Measurements from ENCODE around the gene AUTS2.

The AUTS2 gene

GRCh38 chr7:70620333-70621055, 1022.2 kb downstream of the AUTS2 start:
- Histone ChIP-seq H3K4me1 (ENCODE audit: control insufficient read depth, insufficient read depth, low read length) (no peaks in the 10 kb centered on the region), H3K27ac (ENCODE audit: extremely low read depth, low read depth, low read length) (no peak overlapping the region), H3K9me3 (ENCODE audit: control insufficient read depth, insufficient read depth, low read depth, low read length) (no peaks in the 10 kb centered on the region), H3K4me3 (ENCODE audit: low read depth, low read length) (no peak overlapping the region), H3K36me3 (ENCODE audit: control insufficient read depth in 2 of 2, insufficient read depth in 1 of 2, low read length in 2 of 2) (no peaks in the 10 kb centered on the region)
- no peak for TF ChIP-seq GFI1B (tag by site-specific recombination; IDR thresholded peaks at IDR 0.05)
- TF ChIP-seq ZNF391 (tag by site-specific recombination; IDR thresholded peaks at IDR 0.05; ENCODE audit: borderline replicate concordance, low read depth): no peak
- TF ChIP-seq GLIS1 (tag by site-specific recombination; IDR thresholded peaks at IDR 0.05): no peak
- no peak for TF ChIP-seq REPIN1 (tag by site-specific recombination; IDR thresholded peaks at IDR 0.05; ENCODE audit: low read depth)
- no peak for TF ChIP-seq ZSCAN16 (tag by site-specific recombination; IDR thresholded peaks at IDR 0.05)
- no peak for TF ChIP-seq EGR2 (tag by site-specific recombination; IDR thresholded peaks at IDR 0.05; ENCODE audit: low read depth)
- no peak for TF ChIP-seq ZNF830 (tag by site-specific recombination; IDR thresholded peaks at IDR 0.05; ENCODE audit: low read depth)
- no peak for TF ChIP-seq ZNF580 (tag by site-specific recombination; IDR thresholded peaks at IDR 0.05)
- TF ChIP-seq ZFHX2 (tag by site-specific recombination; conservative IDR thresholded peaks at IDR 0.05): no peak
- TF ChIP-seq ZNF302 (tag by site-specific recombination; IDR thresholded peaks at IDR 0.05; ENCODE audit: low read depth): no peak
- TF ChIP-seq BCL11B (tag by site-specific recombination; IDR thresholded peaks at IDR 0.05; ENCODE audit: low read depth): no peak
- ChIA-PET POLR2A (no interaction called here), CTCF (interaction anchor here (0.6 to 0.7 kb wide), 2 partner anchors 1106 to 1824 kb away, joined by 3 read pairs; no protein-coding TSS in a partner anchor)

- no peaks in the 10 kb centered on the region for H3K9me3 ChIP-seq (ENCODE audit: control insufficient read depth, insufficient read depth, low read depth, low read length)
- H3K27ac ChIP-seq (ENCODE audit: extremely low read depth, low read depth, low read length): no peak overlapping the region
- CTCF ChIA-PET: interaction anchor here (0.9 kb wide), 1 partner anchor 67 kb away, joined by 5 read pairs; no protein-coding TSS in a partner anchor
- H3K4me1 ChIP-seq (ENCODE audit: control insufficient read depth, insufficient read depth, low read length): no peaks in the 10 kb centered on the region
- TF ChIP-seq ZSCAN18 (tag by site-specific recombination; IDR thresholded peaks at IDR 0.05): no peak
- TF ChIP-seq ZNF555 (tag by site-specific recombination; conservative IDR thresholded peaks at IDR 0.05): no peak
- no peak for TF ChIP-seq WT1 (tag by site-specific recombination; IDR thresholded peaks at IDR 0.05)
- no peak for TF ChIP-seq ZNF132 (tag by site-specific recombination; IDR thresholded peaks at IDR 0.05; ENCODE audit: borderline replicate concordance)
- TF ChIP-seq ZNF473 (tag by site-specific recombination; IDR thresholded peaks at IDR 0.05): no peak
- TF ChIP-seq SP2 (tag by site-specific recombination; IDR thresholded peaks at IDR 0.05): no peak
- TF ChIP-seq ZNF548 (tag by site-specific recombination; IDR thresholded peaks at IDR 0.05): no peak
- POLR2A ChIA-PET: no interaction called here
- no peaks in the 10 kb centered on the region for H3K36me3 ChIP-seq (ENCODE audit: control insufficient read depth in 2 of 2, insufficient read depth in 1 of 2, low read length in 2 of 2)
- H3K4me3 ChIP-seq (ENCODE audit: low read depth, low read length): no peak overlapping the region
These were observed 1023.8 kb downstream of the AUTS2 start for GRCh38 chr7:70621954-70622600.

GRCh38 chr7:70622936-70623335, 1024.7 kb downstream of the AUTS2 start:
- no peak for TF ChIP-seq ZNF473 (tag by site-specific recombination; IDR thresholded peaks at IDR 0.05)
- TF ChIP-seq ZSCAN23 (tag by site-specific recombination; IDR thresholded peaks at IDR 0.05): no peak
- no peak for TF ChIP-seq ZNF239 (tag by site-specific recombination; IDR thresholded peaks at IDR 0.05)
- TF ChIP-seq ZSCAN4 (tag by site-specific recombination; IDR thresholded peaks at IDR 0.05): no peak
- TF ChIP-seq ZNF670 (tag by site-specific recombination; IDR thresholded peaks at IDR 0.05; ENCODE audit: low read depth): no peak
- no peak for TF ChIP-seq BCL6B (tag by site-specific recombination; IDR thresholded peaks at IDR 0.05)
- TF ChIP-seq ZBTB49 (tag by site-specific recombination; IDR thresholded peaks at IDR 0.05; ENCODE audit: low read depth): no peak
- TF ChIP-seq ZFHX2 (tag by site-specific recombination; conservative IDR thresholded peaks at IDR 0.05): no peak
- no peak for TF ChIP-seq ZNF571 (tag by site-specific recombination; IDR thresholded peaks at IDR 0.05)
- no peak for TF ChIP-seq GLIS1 (tag by site-specific recombination; IDR thresholded peaks at IDR 0.05)
- no peaks in the 10 kb centered on the region for H3K9me3 ChIP-seq (ENCODE audit: control insufficient read depth, insufficient read depth, low read depth, low read length)
- H3K36me3 ChIP-seq (ENCODE audit: control insufficient read depth in 2 of 2, insufficient read depth in 1 of 2, low read length in 2 of 2): no peaks in the 10 kb centered on the region
- ChIA-PET POLR2A (no interaction called here), CTCF (no interaction called here)
- no peak overlapping the region for H3K27ac ChIP-seq (ENCODE audit: extremely low read depth, low read depth, low read length)
- no peak overlapping the region for H3K4me3 ChIP-seq (ENCODE audit: low read depth, low read length)
- H3K4me1 ChIP-seq (ENCODE audit: control insufficient read depth, insufficient read depth, low read length): no peaks in the 10 kb centered on the region
